22Rv1 (cell line): Measurements from ENCODE around the gene EFCAB12.

Experiments used
- H3K27ac ChIP-seq: fragments of 450-650 bp; 2 replicates; pipeline ENCODE4 v1.5.1; 2017
- CTCF ChIP-seq: fragments of 450-650 bp; IDR thresholded peaks from 2 replicates; pipeline ENCODE4 v1.5.1; 2017; ENCODE audit warnings: mild to moderate bottlenecking
- ZFX ChIP-seq: fragments of 450-650 bp; IDR thresholded peaks from 2 replicates; pipeline ENCODE4 v1.6.1; 2017; ENCODE audit warnings: antibody characterized with exemption, borderline replicate concordance

The EFCAB12 gene

GRCh38 chr3:129353589-129353941, 74.9 kb downstream of the EFCAB12 start:
- no peak overlapping the region for H3K27ac ChIP-seq
- TF ChIP-seq CTCF: no peak
- no peak for TF ChIP-seq ZFX

DNA sequence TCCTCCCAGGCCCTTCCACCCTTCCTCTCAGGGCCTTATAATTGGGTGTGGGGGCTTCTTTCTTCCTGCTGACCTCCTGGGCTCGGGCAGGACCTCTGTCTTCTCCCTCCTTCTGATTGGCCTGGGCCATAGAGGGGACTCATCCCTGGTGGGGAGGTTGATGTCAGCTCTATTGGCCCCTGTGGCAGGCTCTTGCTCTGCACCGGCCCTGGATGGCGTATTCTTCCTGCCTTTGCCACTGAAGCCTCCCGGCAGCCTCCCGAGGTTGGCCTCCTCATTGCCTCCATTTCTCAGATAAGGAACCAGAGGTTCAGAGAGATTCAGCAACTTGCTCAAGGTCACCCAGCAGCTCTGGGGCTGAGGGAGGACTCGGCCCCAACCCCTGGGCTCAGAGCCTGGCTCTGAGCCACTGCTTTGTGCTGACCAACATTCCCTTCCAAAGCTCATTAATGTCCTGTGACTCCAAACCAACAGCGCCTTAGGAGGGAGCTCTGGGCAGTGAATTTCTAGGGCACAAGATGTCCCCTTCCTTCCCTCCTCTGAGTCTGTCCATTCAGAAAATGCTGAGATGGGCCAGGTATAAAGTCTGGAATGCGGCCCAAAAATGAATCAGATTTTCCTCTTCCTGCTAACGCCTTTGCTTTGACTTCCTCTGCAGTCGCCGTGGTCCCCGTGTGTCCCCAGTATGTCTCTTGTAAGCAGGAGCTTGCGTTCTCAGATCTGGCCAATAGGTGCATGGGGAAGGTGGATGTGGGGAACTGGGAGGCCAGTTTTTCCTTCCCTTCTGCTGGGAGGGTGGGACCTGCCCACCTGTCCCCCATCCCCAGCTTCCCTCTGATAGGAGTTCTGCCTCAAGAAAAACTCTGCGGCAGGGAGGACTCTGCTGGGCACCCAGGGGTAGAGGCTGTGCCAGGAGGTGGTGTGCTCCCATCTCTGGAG, 75.5 kb downstream of the EFCAB12 start:
- TF ChIP-seq ZFX: no peak
- no peak for TF ChIP-seq CTCF
- no peak overlapping the region for H3K27ac ChIP-seq

DNA sequence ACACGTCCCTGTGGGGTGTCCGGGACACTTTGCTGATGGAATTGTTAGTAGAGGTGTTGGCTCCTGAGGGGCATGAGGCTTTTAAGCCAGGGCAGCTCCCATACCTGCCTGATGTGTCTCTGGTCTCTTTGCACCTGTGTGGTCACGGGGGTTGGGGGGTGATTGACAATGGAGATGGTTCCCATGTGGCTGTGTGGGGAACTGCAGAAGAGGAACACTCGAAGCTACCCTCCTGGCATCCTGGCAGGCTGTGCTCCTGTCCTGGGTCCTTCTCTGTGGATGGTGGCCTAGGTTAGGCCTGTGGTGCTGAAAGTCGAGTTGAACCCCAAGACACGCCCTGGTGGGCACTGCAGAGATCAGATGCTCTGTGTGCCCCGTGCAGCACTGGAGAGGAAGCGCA, 76.4 kb downstream of the EFCAB12 start:
- H3K27ac ChIP-seq: no peak overlapping the region
- TF ChIP-seq ZFX (no peak), CTCF (no peak)
